ENCODE data around the gene C11orf52.

C11orf52 gene

GRCh38 chr11:111960916-111961315 is 42.2 kb downstream of the C11orf52 start:
- Histone ChIP-seq H3K9me3 (ENCODE audit: control insufficient read depth, low read length) (no peaks in the 10 kb centered on the region), H3K27me3 (replicated peaks; ENCODE audit: control insufficient read depth, insufficient read depth, low read length) (no peaks in the 10 kb centered on the region), H3K9ac (ENCODE audit: low read length) (no peak overlapping the region), H3K4me1 (ENCODE audit: control insufficient read depth, insufficient read depth, low read length) (no peaks in the 10 kb centered on the region), H3K4me3 (ENCODE audit: low read length) (no peak overlapping the region), H3K36me3 (ENCODE audit: control insufficient read depth, insufficient read depth, low read length, severe bottlenecking) (peaks cover 4% of the 10 kb centered on the region)
- no peak for DNase-seq (ENCODE audit: low read depth)

GRCh38 chr11:111961389-111962300 is 42.9 kb downstream of the C11orf52 start:
- peaks cover 5% of the 10 kb centered on the region for H3K36me3 ChIP-seq (ENCODE audit: control insufficient read depth, insufficient read depth, low read length, severe bottlenecking)
- H3K9ac ChIP-seq (ENCODE audit: low read length): no peak overlapping the region
- H3K4me1 ChIP-seq (ENCODE audit: control insufficient read depth, insufficient read depth, low read length): no peaks in the 10 kb centered on the region
- H3K4me3 ChIP-seq (ENCODE audit: low read length): no peak overlapping the region
- H3K9me3 ChIP-seq (ENCODE audit: control insufficient read depth, low read length): no peaks in the 10 kb centered on the region
- no peaks in the 10 kb centered on the region for H3K27me3 ChIP-seq (replicated peaks; ENCODE audit: control insufficient read depth, insufficient read depth, low read length)
- no peak for DNase-seq (ENCODE audit: low read depth)

- H3K4me1 ChIP-seq (ENCODE audit: control insufficient read depth, insufficient read depth, low read length): no peaks in the 10 kb centered on the region
- no peak overlapping the region for H3K9ac ChIP-seq (ENCODE audit: low read length)
- DNase-seq (ENCODE audit: low read depth): no peak
- no peak overlapping the region for H3K4me3 ChIP-seq (ENCODE audit: low read length)
- peaks cover 18% of the 10 kb centered on the region for H3K36me3 ChIP-seq (ENCODE audit: control insufficient read depth, insufficient read depth, low read length, severe bottlenecking)
- H3K9me3 ChIP-seq (ENCODE audit: control insufficient read depth, low read length): no peaks in the 10 kb centered on the region
- H3K27me3 ChIP-seq (replicated peaks; ENCODE audit: control insufficient read depth, insufficient read depth, low read length): no peaks in the 10 kb centered on the region
Measured at GRCh38 chr11:111963931-111964340, 45.2 kb downstream of the C11orf52 start.

- H3K36me3 ChIP-seq (ENCODE audit: control insufficient read depth, insufficient read depth, low read length, severe bottlenecking): peaks cover 37% of the 10 kb centered on the region
- DNase-seq (ENCODE audit: low read depth): no peak
Measured at GRCh38 chr11:111966678-111967077, 48.0 kb downstream of the C11orf52 start.

GRCh38 chr11:111967649-111968048 is 48.9 kb downstream of the C11orf52 start:
- no peaks in the 10 kb centered on the region for H3K4me1 ChIP-seq (ENCODE audit: control insufficient read depth, insufficient read depth, low read length)
- no peaks in the 10 kb centered on the region for H3K9me3 ChIP-seq (ENCODE audit: control insufficient read depth, low read length)
- peaks cover 46% of the 10 kb centered on the region for H3K36me3 ChIP-seq (ENCODE audit: control insufficient read depth, insufficient read depth, low read length, severe bottlenecking)
- no peak for DNase-seq (ENCODE audit: low read depth)
- no peak overlapping the region for H3K4me3 ChIP-seq (ENCODE audit: low read length)
- no peak overlapping the region for H3K9ac ChIP-seq (ENCODE audit: low read length)
- H3K27me3 ChIP-seq (replicated peaks; ENCODE audit: control insufficient read depth, insufficient read depth, low read length): no peaks in the 10 kb centered on the region

More at GRCh38 chr11:111966678-111967077, 48.0 kb downstream of the C11orf52 start:
- H3K4me1 ChIP-seq (ENCODE audit: control insufficient read depth, insufficient read depth, low read length): no peaks in the 10 kb centered on the region
- H3K27me3 ChIP-seq (replicated peaks; ENCODE audit: control insufficient read depth, insufficient read depth, low read length): no peaks in the 10 kb centered on the region
- no peak overlapping the region for H3K9ac ChIP-seq (ENCODE audit: low read length)
- H3K9me3 ChIP-seq (ENCODE audit: control insufficient read depth, low read length): no peaks in the 10 kb centered on the region
- H3K4me3 ChIP-seq (ENCODE audit: low read length): no peak overlapping the region

- peaks cover 51% of the 10 kb centered on the region for H3K36me3 ChIP-seq (ENCODE audit: control insufficient read depth, insufficient read depth, low read length, severe bottlenecking)
- H3K27me3 ChIP-seq (replicated peaks; ENCODE audit: control insufficient read depth, insufficient read depth, low read length): no peaks in the 10 kb centered on the region
- H3K4me3 ChIP-seq (ENCODE audit: low read length): no peak overlapping the region
- H3K4me1 ChIP-seq (ENCODE audit: control insufficient read depth, insufficient read depth, low read length): no peaks in the 10 kb centered on the region
- H3K9me3 ChIP-seq (ENCODE audit: control insufficient read depth, low read length): no peaks in the 10 kb centered on the region
- H3K9ac ChIP-seq (ENCODE audit: low read length): no peak overlapping the region
- no peak for DNase-seq (ENCODE audit: low read depth)
Measured at GRCh38 chr11:111969344-111969743, 50.6 kb downstream of the C11orf52 start.

GRCh38 chr11:111974446-111974845 is 55.7 kb downstream of the C11orf52 start:
- no peak overlapping the region for H3K9ac ChIP-seq (ENCODE audit: low read length)
- no peaks in the 10 kb centered on the region for H3K9me3 ChIP-seq (ENCODE audit: control insufficient read depth, low read length)
- peaks cover 33% of the 10 kb centered on the region for H3K4me1 ChIP-seq (ENCODE audit: control insufficient read depth, insufficient read depth, low read length)
- H3K27me3 ChIP-seq (replicated peaks; ENCODE audit: control insufficient read depth, insufficient read depth, low read length): no peaks in the 10 kb centered on the region
- DNase-seq (ENCODE audit: low read depth): no peak
- H3K36me3 ChIP-seq (ENCODE audit: control insufficient read depth, insufficient read depth, low read length, severe bottlenecking): peaks cover 29% of the 10 kb centered on the region
- H3K4me3 ChIP-seq (ENCODE audit: low read length): no peak overlapping the region

GRCh38 chr11:111975076-111975806 is 56.5 kb downstream of the C11orf52 start:
- peak; percentile 22 for DNase-seq (ENCODE audit: low read depth)
- H3K36me3 ChIP-seq (ENCODE audit: control insufficient read depth, insufficient read depth, low read length, severe bottlenecking): peaks cover 21% of the 10 kb centered on the region
- no peak overlapping the region for H3K4me3 ChIP-seq (ENCODE audit: low read length)
- no peaks in the 10 kb centered on the region for H3K27me3 ChIP-seq (replicated peaks; ENCODE audit: control insufficient read depth, insufficient read depth, low read length)
- H3K9ac ChIP-seq (ENCODE audit: low read length): no peak overlapping the region
- H3K4me1 ChIP-seq (ENCODE audit: control insufficient read depth, insufficient read depth, low read length): peaks cover 33% of the 10 kb centered on the region
- H3K9me3 ChIP-seq (ENCODE audit: control insufficient read depth, low read length): no peaks in the 10 kb centered on the region

GRCh38 chr11:111976119-111976766 is 57.5 kb downstream of the C11orf52 start:
- no peak for DNase-seq (ENCODE audit: low read depth)
- peaks cover 21% of the 10 kb centered on the region for H3K36me3 ChIP-seq (ENCODE audit: control insufficient read depth, insufficient read depth, low read length, severe bottlenecking)
- peak overlapping the region; percentile 71 for H3K4me3 ChIP-seq (ENCODE audit: low read length)
- H3K4me1 ChIP-seq (ENCODE audit: control insufficient read depth, insufficient read depth, low read length): peaks cover 33% of the 10 kb centered on the region
- H3K9ac ChIP-seq (ENCODE audit: low read length): peak overlapping the region; percentile 53
- H3K27me3 ChIP-seq (replicated peaks; ENCODE audit: control insufficient read depth, insufficient read depth, low read length): no peaks in the 10 kb centered on the region
- no peaks in the 10 kb centered on the region for H3K9me3 ChIP-seq (ENCODE audit: control insufficient read depth, low read length)

Measured in adipocyte (in vitro differentiated cells).